Measurements from ENCODE around the gene HNRNPA2B1. TPM values are rescaled to one million over a fixed set of nuclear protein-coding genes. Genes with fewer than 3 reads are reported as not detected.

HNRNPA2B1 gene
- total RNA-seq (100 to 1,000 TPM; 141 to 208 (median 181) TPM), polyA plus RNA-seq (100 to 1,000 TPM; 437 to 885 (median 514) TPM)

DNA sequence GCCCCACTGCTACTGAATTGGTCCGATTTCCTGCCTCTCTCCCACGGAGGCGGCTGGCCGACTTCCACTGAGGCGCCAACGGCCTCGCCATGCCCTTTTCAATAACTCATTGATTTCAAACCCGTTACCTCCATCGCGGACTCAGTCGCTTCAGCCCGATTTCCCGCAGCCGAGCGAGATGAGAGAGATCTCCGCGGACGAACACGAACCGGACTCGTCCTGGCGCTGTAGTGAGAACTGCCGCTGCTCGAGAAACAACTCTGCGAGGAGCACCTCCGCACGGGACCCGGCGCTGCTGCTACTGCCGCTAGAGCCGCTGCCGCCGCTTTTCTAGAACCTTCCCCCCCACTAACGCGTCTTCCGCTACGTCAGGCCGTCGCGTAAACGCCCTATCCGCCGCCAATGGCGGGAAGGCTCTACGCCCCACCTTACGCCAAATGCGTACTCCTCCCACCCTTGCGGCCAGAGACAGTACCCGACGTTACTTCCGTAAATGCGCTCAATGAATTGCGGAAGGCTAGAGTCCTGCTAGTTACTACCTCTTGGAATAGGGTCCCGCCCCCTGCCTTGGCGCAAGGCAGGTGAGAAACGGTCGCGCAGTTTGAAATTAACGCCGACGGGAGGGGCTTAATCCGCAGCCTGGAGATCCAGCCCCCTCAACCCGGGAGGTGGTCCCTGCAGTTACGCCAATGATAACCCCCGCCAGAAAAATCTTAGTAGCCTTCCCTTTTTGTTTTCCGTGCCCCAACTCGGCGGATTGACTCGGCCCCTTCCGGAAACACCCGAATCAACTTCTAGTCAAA lies at the start of gene HNRNPA2B1:
HNRNPA2B1 (minus strand) TSS at position 303 of the 803 bp plus-strand sequence; CDS start at position 134, 169 bp downstream.
- Histone ChIP-seq H3K27ac (peak within 1 kb of the TSS; percentile 97 to 99 (median 98)), H3K9me3 (no peaks in the 10 kb centered on the region), H3K4me3 (peak within 1 kb of the TSS; percentile 83 to 98 (median 94)), H3K36me3 (peaks cover 12 to 22% (median 15%) of the 10 kb centered on the region in 4 donors), H3K27me3 (no peaks in the 10 kb centered on the region), H3K4me1 (peaks cover 0 to 55% (median 49%) of the 10 kb centered on the region in 4 donors)
- TF ChIP-seq, protein P1, sequence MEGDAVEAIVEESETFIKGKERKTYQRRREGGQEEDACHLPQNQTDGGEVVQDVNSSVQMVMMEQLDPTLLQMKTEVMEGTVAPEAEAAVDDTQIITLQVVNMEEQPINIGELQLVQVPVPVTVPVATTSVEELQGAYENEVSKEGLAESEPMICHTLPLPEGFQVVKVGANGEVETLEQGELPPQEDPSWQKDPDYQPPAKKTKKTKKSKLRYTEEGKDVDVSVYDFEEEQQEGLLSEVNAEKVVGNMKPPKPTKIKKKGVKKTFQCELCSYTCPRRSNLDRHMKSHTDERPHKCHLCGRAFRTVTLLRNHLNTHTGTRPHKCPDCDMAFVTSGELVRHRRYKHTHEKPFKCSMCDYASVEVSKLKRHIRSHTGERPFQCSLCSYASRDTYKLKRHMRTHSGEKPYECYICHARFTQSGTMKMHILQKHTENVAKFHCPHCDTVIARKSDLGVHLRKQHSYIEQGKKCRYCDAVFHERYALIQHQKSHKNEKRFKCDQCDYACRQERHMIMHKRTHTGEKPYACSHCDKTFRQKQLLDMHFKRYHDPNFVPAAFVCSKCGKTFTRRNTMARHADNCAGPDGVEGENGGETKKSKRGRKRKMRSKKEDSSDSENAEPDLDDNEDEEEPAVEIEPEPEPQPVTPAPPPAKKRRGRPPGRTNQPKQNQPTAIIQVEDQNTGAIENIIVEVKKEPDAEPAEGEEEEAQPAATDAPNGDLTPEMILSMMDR (IDR thresholded peaks at IDR 0.05) = peak in 2 of 4 experiments; percentile 4 to 16
- peak; percentile 100 for TF ChIP-seq POLR2AphosphoS5 (IDR thresholded peaks at IDR 0.05)
- no peak for TF ChIP-seq EP300 (IDR thresholded peaks at IDR 0.05)
- peak; percentile 100 for TF ChIP-seq POLR2A (IDR thresholded peaks at IDR 0.05)
- 0% methylated on average over 71 of the region's 71 CpGs for WGBS, 2 donors
- peak; percentile 99 for DNase-seq
- intact Hi-C loops (cut with DNase I) = loop anchor here (2.0 to 10.0 kb wide), 6 partner anchors 177 to 1464 kb away; partner anchors contain the start of genes HIBADH, HOXA1 and SKAP2

DNA sequence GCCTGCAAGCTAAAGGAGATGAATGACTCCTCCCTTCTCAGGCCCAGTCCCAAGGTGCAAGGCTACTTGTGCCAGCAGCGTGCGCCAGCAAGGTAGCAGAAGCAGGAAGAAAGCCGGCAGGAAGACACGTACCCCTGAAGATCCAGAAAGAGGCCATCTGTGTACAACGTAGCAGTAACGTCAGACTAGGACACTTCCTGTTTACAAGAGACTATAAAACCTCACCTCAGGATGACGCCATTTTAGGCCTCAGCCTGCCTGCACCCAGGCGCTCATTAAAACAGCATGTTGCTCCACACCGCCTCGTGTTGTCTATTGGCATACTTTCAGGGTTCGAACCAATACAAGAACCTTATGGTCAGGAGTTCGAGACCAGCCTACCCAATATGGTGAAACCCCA lies 49.7 kb upstream of the HNRNPA2B1 start:
- Histone ChIP-seq H3K36me3 (no peaks in the 10 kb centered on the region), H3K4me3 (no peak overlapping the region), H3K27ac (no peak overlapping the region), H3K27me3 (no peaks in the 10 kb centered on the region), H3K4me1 (no peaks in the 10 kb centered on the region), H3K9me3 (no peaks in the 10 kb centered on the region)
- TF ChIP-seq EP300 (IDR thresholded peaks at IDR 0.05) = no peak
- TF ChIP-seq POLR2A (IDR thresholded peaks at IDR 0.05) = no peak
- TF ChIP-seq POLR2AphosphoS5 (IDR thresholded peaks at IDR 0.05) = no peak
- TF ChIP-seq, protein P1 (IDR thresholded peaks at IDR 0.05) = no peak
- intact Hi-C loops (cut with DNase I) = no loop called here
- DNase-seq = no peak
- 82% methylated on average over 12 of the region's 12 CpGs for WGBS, 2 donors

DNA sequence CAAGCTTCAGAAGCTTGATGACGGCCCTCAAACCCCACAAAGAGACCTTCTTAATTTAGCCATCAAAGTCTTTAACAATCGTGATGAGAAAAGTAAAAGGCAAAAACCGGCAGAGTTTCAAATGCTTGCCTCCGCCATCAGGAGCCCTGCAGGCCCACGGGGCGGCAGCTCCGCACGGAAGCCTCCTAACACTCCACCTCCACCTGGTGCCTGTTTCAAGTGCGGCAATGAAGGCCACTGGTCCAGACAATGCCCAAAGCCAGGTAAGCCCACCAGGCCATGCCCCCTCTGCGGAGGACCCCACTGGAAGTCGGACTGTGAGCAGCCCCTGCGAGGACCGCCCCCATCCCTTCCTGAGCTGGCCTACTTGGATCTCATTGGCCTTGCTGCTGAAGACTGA lies 44.6 kb upstream of the HNRNPA2B1 start:
- DNase-seq = no peak
- Histone ChIP-seq H3K9me3 (no peaks in the 10 kb centered on the region), H3K36me3 (no peaks in the 10 kb centered on the region), H3K4me3 (no peak overlapping the region), H3K4me1 (no peaks in the 10 kb centered on the region), H3K27ac (no peak overlapping the region), H3K27me3 (no peaks in the 10 kb centered on the region)
- TF ChIP-seq POLR2A (IDR thresholded peaks at IDR 0.05) (no peak), POLR2AphosphoS5 (IDR thresholded peaks at IDR 0.05) (no peak), EP300 (IDR thresholded peaks at IDR 0.05) (no peak)
- TF ChIP-seq, protein P1 (IDR thresholded peaks at IDR 0.05) = no peak
- WGBS, 2 donors = 94 to 96% methylated on average over 13 of the region's 13 CpGs
- intact Hi-C loops (cut with DNase I) = no loop called here

DNA sequence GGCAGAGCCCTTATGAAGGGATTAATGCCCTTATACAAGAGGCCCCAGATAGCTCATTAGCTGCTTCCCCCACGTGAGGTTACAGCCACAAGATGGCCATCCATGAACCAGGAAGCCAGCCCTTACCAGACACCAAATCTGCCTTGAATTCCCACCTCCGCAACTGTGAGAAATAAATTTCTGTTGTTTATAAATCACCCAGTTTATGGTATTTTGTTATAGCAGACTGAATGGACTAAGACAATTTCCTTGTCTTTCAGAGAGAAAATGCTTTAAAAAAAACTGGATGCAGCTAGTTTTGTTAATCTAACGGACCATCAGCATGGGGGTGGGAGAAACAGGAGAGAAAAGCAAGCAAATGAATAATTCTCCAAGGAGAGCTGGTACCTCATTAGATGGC lies 37.5 kb upstream of the HNRNPA2B1 start:
- Histone ChIP-seq H3K4me1 (no peaks in the 10 kb centered on the region), H3K36me3 (no peaks in the 10 kb centered on the region), H3K4me3 (no peak overlapping the region), H3K27ac (no peak overlapping the region), H3K27me3 (no peaks in the 10 kb centered on the region), H3K9me3 (no peaks in the 10 kb centered on the region)
- intact Hi-C loops (cut with DNase I) = no loop called here
- no peak for DNase-seq
- 61 to 70% methylated on average over 3 of the region's 3 CpGs for WGBS, 2 donors
- TF ChIP-seq POLR2AphosphoS5 (IDR thresholded peaks at IDR 0.05) (no peak), EP300 (IDR thresholded peaks at IDR 0.05) (no peak), POLR2A (IDR thresholded peaks at IDR 0.05) (no peak)
- TF ChIP-seq, protein P1 (IDR thresholded peaks at IDR 0.05) = no peak

All from sigmoid colon (tissue), 7 donors.